Measurements from ENCODE around the gene XAF1.
"Not testable (repeated sequence)": the region's sequence is repeated elsewhere in the genome, so short reads cannot be mapped to it uniquely, and the experiment has no call there.

XAF1 gene

GRCh38 chr17:6755731-6756184, at the start of gene XAF1:
XAF1 (plus strand) TSS chr17:6756046; CDS start chr17:6756079, 33 bp downstream.
- peak; percentile 47 for DNase-seq

- DNase-seq = no peak
Measured at GRCh38 chr17:6706499-6706898, 49.3 kb upstream of the XAF1 start.

GRCh38 chr17:6706996-6707395, 48.9 kb upstream of the XAF1 start:
- no peak for DNase-seq

- no peak for DNase-seq
Measured at GRCh38 chr17:6708357-6708961, 47.4 kb upstream of the XAF1 start.

- no peak for DNase-seq
Measured at GRCh38 chr17:6710317-6710716, 45.5 kb upstream of the XAF1 start.

- no peak for DNase-seq
Measured at GRCh38 chr17:6711081-6711674, 44.7 kb upstream of the XAF1 start.

- no peak for DNase-seq
Measured at GRCh38 chr17:6711681-6712057, 44.2 kb upstream of the XAF1 start.

GRCh38 chr17:6712058-6712853, 43.6 kb upstream of the XAF1 start:
- DNase-seq = no peak

GRCh38 chr17:6712854-6713129, 43.1 kb upstream of the XAF1 start:
- no peak for DNase-seq

GRCh38 chr17:6713130-6713917, 42.5 kb upstream of the XAF1 start, which contains the start of gene SLC13A5:
SLC13A5 (minus strand) TSS chr17:6713369; CDS start chr17:6713333, 36 bp downstream.
- DNase-seq = no peak

- no peak for DNase-seq
Measured at GRCh38 chr17:6713918-6714271, 42.0 kb upstream of the XAF1 start.

GRCh38 chr17:6714315-6714874, 41.5 kb upstream of the XAF1 start:
- DNase-seq = no peak

GRCh38 chr17:6716736-6717135, 39.1 kb upstream of the XAF1 start:
- DNase-seq = no peak

- DNase-seq = no peak
Measured at GRCh38 chr17:6721744-6722143, 34.1 kb upstream of the XAF1 start.

- no peak for DNase-seq
Measured at GRCh38 chr17:6724009-6724408, 31.8 kb upstream of the XAF1 start.

- no peak for DNase-seq
Measured at GRCh38 chr17:6729531-6729930, 26.3 kb upstream of the XAF1 start.

GRCh38 chr17:6746665-6747064, 9.2 kb upstream of the XAF1 start:
- DNase-seq = not testable (repeated sequence)

GRCh38 chr17:6748617-6749016, 7.2 kb upstream of the XAF1 start:
- no peak for DNase-seq

- DNase-seq = no peak
Measured at GRCh38 chr17:6749519-6749918, 6.3 kb upstream of the XAF1 start.

- no peak for DNase-seq
Measured at GRCh38 chr17:6752068-6752909, 3.6 kb upstream of the XAF1 start.

- no peak for DNase-seq
Measured at GRCh38 chr17:6753006-6753445, 2.8 kb upstream of the XAF1 start.

GRCh38 chr17:6753546-6753945, 2.3 kb upstream of the XAF1 start:
- DNase-seq = no peak
